HepG2 (cell line): ENCODE measurements around the gene TBX10. TPM values are rescaled to one million over a fixed set of nuclear protein-coding genes. Genes with fewer than 3 reads are reported as not detected.

Experiments
- AGO2 ChIP-seq: fragments of 200-400 bp; formaldehyde crosslinking; optimal IDR thresholded peaks from 2 replicates; pipeline ENCODE3; 2017; ENCODE audit warnings: mild to moderate bottlenecking, low read depth, low read length, moderate library complexity
- AKAP8 ChIP-seq: sonication (generic); formaldehyde crosslinking; IDR thresholded peaks from 2 replicates; pipeline ENCODE4 v1.5.1; 2020; ENCODE audit warnings: mild to moderate bottlenecking, missing genetic modification reagents
- IRX3 ChIP-seq: sonication (generic); formaldehyde crosslinking; IDR thresholded peaks from 2 replicates; pipeline ENCODE4 v1.8.1; 2023; ENCODE audit warnings: mild to moderate bottlenecking, low read depth, missing genetic modification reagents, borderline replicate concordance
- KLF12 ChIP-seq: sonication (generic); formaldehyde crosslinking; IDR thresholded peaks from 2 replicates; pipeline ENCODE4 v1.4.0; 2020; ENCODE audit warnings: missing genetic modification reagents, borderline replicate concordance
- NFATC3 ChIP-seq: sonication (generic); formaldehyde crosslinking; IDR thresholded peaks from 2 replicates; pipeline ENCODE4 v1.5.1; 2020; ENCODE audit warnings: mild to moderate bottlenecking, missing genetic modification reagents
- SMAD1 ChIP-seq: sonication (generic); formaldehyde crosslinking; IDR thresholded peaks from 2 replicates; pipeline ENCODE4 v1.4.0; 2020; ENCODE audit warnings: missing genetic modification reagents, low read depth, mild to moderate bottlenecking, borderline replicate concordance
- ZMYM3 ChIP-seq: sonication (generic); formaldehyde crosslinking; IDR thresholded peaks from 2 replicates; pipeline ENCODE4 v1.5.1; 2020; ENCODE audit warnings: mild to moderate bottlenecking, missing genetic modification reagents
- ZNF292 ChIP-seq: sonication (generic); formaldehyde crosslinking; IDR thresholded peaks from 2 replicates; pipeline ENCODE4 v1.8.1; 2022; ENCODE audit warnings: mild to moderate bottlenecking, low read depth, missing genetic modification reagents, borderline replicate concordance
- ZNF501 ChIP-seq: sonication (generic); formaldehyde crosslinking; IDR thresholded peaks from 2 replicates; pipeline ENCODE4 v1.5.1; 2020; ENCODE audit warnings: mild to moderate bottlenecking, moderate library complexity, missing genetic modification reagents
- ZNF629 ChIP-seq: sonication (generic); formaldehyde crosslinking; conservative IDR thresholded peaks from 2 replicates; pipeline ENCODE4 v1.5.0; 2020; ENCODE audit warnings: missing genetic modification reagents
- polyA plus RNA-seq, 8 experiments: library from polyadenylated mRNA; depleted of rRNA in 3 of 8; stranded (reverse) in 7 of 8; unstranded in 1 of 8; fragments of >200 nt; fragmentation: Illumina TruSeq in 4 of 8; extraction: Trizol in 4 of 8; gene quantifications; 2 replicates each; pipeline versions ENCODE4 v1.2.1 to v1.2.3, GENCODE V29; 2011 to 2016; ENCODE audit warnings: low read depth in 4 of 8, missing spikeins in 1 of 8, mixed read lengths in 1 of 8; ENCODE audit not compliant: insufficient read depth in 1 of 8
- total RNA-seq, 5 experiments: library from RNA; depleted of rRNA; stranded (reverse); fragments of >200 nt; fragmentation: Illumina TruSeq; extraction: Trizol; gene quantifications; 2 replicates each; pipeline ENCODE4 v1.2.3, GENCODE V29; 2016; ENCODE audit warnings: low read depth in 1 of 5
- TF ChIP-seq, protein P1 (sequence below): sonication (generic); formaldehyde crosslinking; IDR thresholded peaks from 2 replicates; pipeline ENCODE4 v1.5.1; 2020; ENCODE audit warnings: missing genetic modification reagents, mild to moderate bottlenecking, borderline replicate concordance
- TF ChIP-seq, protein P2 (sequence below), 2 experiments: fragments of 450-650 bp in 1 of 2; sonication (generic) in 1 of 2; formaldehyde crosslinking in 1 of 2; IDR thresholded peaks; 2 replicates each; pipeline versions ENCODE4 v1.6.1 to v1.8.0; 2016 to 2022; ENCODE audit warnings: antibody characterized with exemption in 1 of 2, mild to moderate bottlenecking in 1 of 2, missing genetic modification reagents in 1 of 2
- TF ChIP-seq, protein P3 (sequence below): sonication (generic); formaldehyde crosslinking; IDR thresholded peaks from 2 replicates; pipeline ENCODE4 v1.4.0; 2020; ENCODE audit warnings: missing genetic modification reagents

The TBX10 gene
- total and polyA plus RNA-seq, 2 of the 13 experiments (the other 11 are each of a cell fraction or from before 2014, with no cell fraction given) = 0.27 to 1.7 TPM

DNA sequence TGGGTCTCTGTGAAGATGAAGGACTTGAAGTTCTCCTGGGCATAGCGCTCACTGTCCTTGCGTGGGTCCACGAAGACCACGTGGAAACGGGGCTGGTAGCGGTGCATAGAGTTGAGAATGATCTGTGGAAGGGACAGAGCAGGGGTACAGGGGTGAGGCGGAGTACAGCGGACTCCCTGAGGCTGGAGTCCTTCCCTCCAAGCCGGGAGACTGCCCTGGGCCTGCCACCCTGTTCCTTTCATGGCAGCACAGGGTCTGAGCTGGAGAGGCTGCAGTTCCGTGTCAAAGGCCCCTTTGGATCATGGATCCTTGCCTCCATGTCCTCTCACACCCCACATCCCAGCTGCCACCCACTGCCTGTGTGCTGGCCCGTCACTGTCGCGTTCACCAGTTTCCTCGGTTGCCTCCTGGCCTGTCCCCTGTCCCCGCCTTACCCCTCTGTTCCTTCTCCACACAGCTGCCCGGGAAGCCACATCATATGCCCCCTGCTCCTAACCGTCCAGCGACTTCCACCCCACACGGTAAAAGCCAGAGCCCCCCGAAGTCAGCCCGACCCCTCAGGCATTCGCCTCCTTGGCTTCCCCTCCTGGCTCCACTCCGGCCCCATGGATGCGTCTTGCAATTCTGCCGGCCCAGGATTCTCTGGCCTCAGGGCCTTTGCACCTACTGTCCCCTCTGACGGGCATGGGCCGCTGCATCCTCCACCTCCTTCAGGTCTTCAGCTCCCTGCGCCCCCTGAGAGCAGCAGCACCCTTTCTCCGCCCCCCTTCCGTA is 6.4 kb downstream of the TBX10 start (continued):
- TF ChIP-seq ZMYM3 (CRISPR knock-in tag) (peak; percentile 97), ZNF292 (CRISPR knock-in tag) (0 out of 2 replicates have a peak, but pooled peaks have one; percentile 22), NFATC3 (CRISPR knock-in tag) (no peak), IRX3 (CRISPR knock-in tag) (no peak), AGO2 (peak; percentile 3), SMAD1 (no peak), AKAP8 (CRISPR knock-in tag) (no peak), ZNF629 (CRISPR knock-in tag) (no peak), KLF12 (no peak), ZNF501 (CRISPR knock-in tag) (no peak)
- TF ChIP-seq, protein P1, sequence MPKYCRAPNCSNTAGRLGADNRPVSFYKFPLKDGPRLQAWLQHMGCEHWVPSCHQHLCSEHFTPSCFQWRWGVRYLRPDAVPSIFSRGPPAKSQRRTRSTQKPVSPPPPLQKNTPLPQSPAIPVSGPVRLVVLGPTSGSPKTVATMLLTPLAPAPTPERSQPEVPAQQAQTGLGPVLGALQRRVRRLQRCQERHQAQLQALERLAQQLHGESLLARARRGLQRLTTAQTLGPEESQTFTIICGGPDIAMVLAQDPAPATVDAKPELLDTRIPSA (CRISPR knock-in tag) = no peak
- TF ChIP-seq, protein P2, sequence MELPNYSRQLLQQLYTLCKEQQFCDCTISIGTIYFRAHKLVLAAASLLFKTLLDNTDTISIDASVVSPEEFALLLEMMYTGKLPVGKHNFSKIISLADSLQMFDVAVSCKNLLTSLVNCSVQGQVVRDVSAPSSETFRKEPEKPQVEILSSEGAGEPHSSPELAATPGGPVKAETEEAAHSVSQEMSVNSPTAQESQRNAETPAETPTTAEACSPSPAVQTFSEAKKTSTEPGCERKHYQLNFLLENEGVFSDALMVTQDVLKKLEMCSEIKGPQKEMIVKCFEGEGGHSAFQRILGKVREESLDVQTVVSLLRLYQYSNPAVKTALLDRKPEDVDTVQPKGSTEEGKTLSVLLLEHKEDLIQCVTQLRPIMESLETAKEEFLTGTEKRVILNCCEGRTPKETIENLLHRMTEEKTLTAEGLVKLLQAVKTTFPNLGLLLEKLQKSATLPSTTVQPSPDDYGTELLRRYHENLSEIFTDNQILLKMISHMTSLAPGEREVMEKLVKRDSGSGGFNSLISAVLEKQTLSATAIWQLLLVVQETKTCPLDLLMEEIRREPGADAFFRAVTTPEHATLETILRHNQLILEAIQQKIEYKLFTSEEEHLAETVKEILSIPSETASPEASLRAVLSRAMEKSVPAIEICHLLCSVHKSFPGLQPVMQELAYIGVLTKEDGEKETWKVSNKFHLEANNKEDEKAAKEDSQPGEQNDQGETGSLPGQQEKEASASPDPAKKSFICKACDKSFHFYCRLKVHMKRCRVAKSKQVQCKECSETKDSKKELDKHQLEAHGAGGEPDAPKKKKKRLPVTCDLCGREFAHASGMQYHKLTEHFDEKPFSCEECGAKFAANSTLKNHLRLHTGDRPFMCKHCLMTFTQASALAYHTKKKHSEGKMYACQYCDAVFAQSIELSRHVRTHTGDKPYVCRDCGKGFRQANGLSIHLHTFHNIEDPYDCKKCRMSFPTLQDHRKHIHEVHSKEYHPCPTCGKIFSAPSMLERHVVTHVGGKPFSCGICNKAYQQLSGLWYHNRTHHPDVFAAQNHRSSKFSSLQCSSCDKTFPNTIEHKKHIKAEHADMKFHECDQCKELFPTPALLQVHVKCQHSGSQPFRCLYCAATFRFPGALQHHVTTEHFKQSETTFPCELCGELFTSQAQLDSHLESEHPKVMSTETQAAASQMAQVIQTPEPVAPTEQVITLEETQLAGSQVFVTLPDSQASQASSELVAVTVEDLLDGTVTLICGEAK (IDR thresholded peaks at IDR 0.05) = no peak
- TF ChIP-seq, protein P2 (CRISPR knock-in tag; IDR thresholded peaks at IDR 0.05) = no peak
- TF ChIP-seq, protein P3, sequence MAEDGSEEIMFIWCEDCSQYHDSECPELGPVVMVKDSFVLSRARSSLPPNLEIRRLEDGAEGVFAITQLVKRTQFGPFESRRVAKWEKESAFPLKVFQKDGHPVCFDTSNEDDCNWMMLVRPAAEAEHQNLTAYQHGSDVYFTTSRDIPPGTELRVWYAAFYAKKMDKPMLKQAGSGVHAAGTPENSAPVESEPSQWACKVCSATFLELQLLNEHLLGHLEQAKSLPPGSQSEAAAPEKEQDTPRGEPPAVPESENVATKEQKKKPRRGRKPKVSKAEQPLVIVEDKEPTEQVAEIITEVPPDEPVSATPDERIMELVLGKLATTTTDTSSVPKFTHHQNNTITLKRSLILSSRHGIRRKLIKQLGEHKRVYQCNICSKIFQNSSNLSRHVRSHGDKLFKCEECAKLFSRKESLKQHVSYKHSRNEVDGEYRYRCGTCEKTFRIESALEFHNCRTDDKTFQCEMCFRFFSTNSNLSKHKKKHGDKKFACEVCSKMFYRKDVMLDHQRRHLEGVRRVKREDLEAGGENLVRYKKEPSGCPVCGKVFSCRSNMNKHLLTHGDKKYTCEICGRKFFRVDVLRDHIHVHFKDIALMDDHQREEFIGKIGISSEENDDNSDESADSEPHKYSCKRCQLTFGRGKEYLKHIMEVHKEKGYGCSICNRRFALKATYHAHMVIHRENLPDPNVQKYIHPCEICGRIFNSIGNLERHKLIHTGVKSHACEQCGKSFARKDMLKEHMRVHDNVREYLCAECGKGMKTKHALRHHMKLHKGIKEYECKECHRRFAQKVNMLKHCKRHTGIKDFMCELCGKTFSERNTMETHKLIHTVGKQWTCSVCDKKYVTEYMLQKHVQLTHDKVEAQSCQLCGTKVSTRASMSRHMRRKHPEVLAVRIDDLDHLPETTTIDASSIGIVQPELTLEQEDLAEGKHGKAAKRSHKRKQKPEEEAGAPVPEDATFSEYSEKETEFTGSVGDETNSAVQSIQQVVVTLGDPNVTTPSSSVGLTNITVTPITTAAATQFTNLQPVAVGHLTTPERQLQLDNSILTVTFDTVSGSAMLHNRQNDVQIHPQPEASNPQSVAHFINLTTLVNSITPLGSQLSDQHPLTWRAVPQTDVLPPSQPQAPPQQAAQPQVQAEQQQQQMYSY (CRISPR knock-in tag) = no peak
